ENCODE results near the gene EARS2. TPM values are rescaled to one million over a fixed set of nuclear protein-coding genes. Genes with fewer than 3 reads are reported as not detected.

EARS2 gene
- total and polyA plus RNA-seq, 2 of the 4 experiments (the other 2 are of a cell fraction): 28.1 to 37.8 TPM

DNA sequence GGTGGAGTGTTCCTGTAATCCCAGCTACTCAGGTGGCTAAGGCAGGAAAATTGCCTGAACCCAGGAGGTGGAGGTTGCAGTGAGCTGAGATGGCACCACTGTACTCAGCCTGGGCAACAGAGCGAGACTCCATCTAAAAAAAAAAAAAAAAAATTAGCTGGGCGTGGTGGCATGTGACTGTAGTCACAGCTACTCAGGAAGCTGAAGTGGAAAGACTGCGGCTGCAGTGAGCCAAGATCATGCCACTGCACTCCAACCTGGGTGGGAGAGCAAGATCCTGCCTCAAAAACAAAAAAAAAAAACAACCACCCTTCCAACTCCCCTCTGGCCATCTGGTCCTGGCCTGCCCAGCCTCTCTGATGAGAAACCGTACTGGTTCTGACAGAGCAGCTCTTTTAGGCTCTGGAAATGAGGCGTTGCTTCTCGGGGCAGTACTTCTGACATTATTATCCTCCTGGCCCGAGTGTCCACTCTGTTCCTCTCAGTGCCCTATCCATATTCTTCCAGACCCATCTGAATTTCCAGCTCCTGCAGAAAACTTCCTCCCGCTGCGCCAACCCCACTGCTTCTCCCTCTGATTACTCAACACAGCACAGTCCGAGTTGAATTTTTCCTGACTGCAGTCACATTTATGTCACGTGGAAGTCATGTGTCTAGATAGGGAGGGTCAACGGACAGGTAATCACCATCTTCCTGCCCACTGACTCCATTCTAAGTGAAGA lies 60.2 kb downstream of the EARS2 start:
- Histone ChIP-seq H2AK9ac (replicated peaks; ENCODE audit: low read depth, low read length, poor library complexity) (no peak overlapping the region), H3K4ac (ENCODE audit: low read depth, low read length) (no peak overlapping the region), H3K56ac (ENCODE audit: extremely low read depth, insufficient read depth, low read length) (no peak overlapping the region), H3K4me1 (ENCODE audit: control insufficient read depth, insufficient read depth, low read length) (peaks cover 5% of the 10 kb centered on the region; the same call in 1 of the 2 replicates), H3K9me1 (ENCODE audit: insufficient read depth, low read length) (peaks cover 10% of the 10 kb centered on the region), H2BK15ac (ENCODE audit: low read depth, low read length) (no peak overlapping the region), H3K18ac (ENCODE audit: low read depth, low read length) (no peak overlapping the region), H4K8ac (ENCODE audit: low read depth in 2 of 2, low read length in 2 of 2) (no peak overlapping the region), H2AFZ (replicated peaks; ENCODE audit: low read length, poor library complexity) (no peak overlapping the region), H3K14ac (replicated peaks; ENCODE audit: low read depth, low read length) (no peak overlapping the region), H4K20me1 (ENCODE audit: insufficient read depth, low read length) (peaks cover 35% of the 10 kb centered on the region), H3K27ac (ENCODE audit: insufficient read depth, low read length) (no peak overlapping the region), H4K5ac (ENCODE audit: low read depth, low read length) (no peak overlapping the region), H3K79me1 (ENCODE audit: low read depth in 1 of 2, low read length in 2 of 2) (peaks cover 20 to 59% of the 10 kb centered on the region in 2 experiments), H3K23ac (ENCODE audit: low read depth, low read length) (no peak overlapping the region), H3K4me2 (ENCODE audit: low read depth, low read length) (no peak overlapping the region), H2AK5ac (ENCODE audit: low read depth, low read length) (no peak overlapping the region), H2BK120ac (ENCODE audit: low read depth, low read length) (no peak overlapping the region), H4K91ac (ENCODE audit: insufficient read depth, low read depth, low read length) (no peak overlapping the region), H3K36me3 (ENCODE audit: control insufficient read depth, insufficient read depth, low read length) (peaks cover 27% of the 10 kb centered on the region), H2BK5ac (ENCODE audit: low read depth, low read length, poor library complexity, severe bottlenecking) (no peak overlapping the region), H2BK20ac (ENCODE audit: low read depth, low read length) (no peak overlapping the region), H3K9me3 (ENCODE audit: control insufficient read depth, insufficient read depth, low read length) (no peaks in the 10 kb centered on the region), H3K9ac (ENCODE audit: low read depth, low read length) (no peak overlapping the region), H3K27me3 (ENCODE audit: control insufficient read depth, insufficient read depth, low read length) (no peaks in the 10 kb centered on the region), H3K4me3 (ENCODE audit: insufficient read depth, low read depth, low read length) (no peak overlapping the region)
- ATAC-seq (ENCODE audit: low read depth) (no peak; the same call in 1 of the 2 replicates), DNase-seq (peak; percentile 21)
- peak; percentile 48; the same call in 1 of the 2 replicates for TF ChIP-seq CEBPB (IDR thresholded peaks at IDR 0.05; ENCODE audit: low read depth, low read length)
- no peak for TF ChIP-seq RFX5 (IDR thresholded peaks at IDR 0.05; ENCODE audit: low read depth, low read length)
- TF ChIP-seq, protein P1, sequence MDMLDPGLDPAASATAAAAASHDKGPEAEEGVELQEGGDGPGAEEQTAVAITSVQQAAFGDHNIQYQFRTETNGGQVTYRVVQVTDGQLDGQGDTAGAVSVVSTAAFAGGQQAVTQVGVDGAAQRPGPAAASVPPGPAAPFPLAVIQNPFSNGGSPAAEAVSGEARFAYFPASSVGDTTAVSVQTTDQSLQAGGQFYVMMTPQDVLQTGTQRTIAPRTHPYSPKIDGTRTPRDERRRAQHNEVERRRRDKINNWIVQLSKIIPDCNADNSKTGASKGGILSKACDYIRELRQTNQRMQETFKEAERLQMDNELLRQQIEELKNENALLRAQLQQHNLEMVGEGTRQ (IDR thresholded peaks at IDR 0.05; ENCODE audit: low read depth, low read length): 0 out of 2 replicates have a peak, but pooled peaks have one; percentile 35
- no peak for TF ChIP-seq MXI1 (IDR thresholded peaks at IDR 0.05; ENCODE audit: borderline replicate concordance, low read depth, low read length)
- TF ChIP-seq, protein P2, sequence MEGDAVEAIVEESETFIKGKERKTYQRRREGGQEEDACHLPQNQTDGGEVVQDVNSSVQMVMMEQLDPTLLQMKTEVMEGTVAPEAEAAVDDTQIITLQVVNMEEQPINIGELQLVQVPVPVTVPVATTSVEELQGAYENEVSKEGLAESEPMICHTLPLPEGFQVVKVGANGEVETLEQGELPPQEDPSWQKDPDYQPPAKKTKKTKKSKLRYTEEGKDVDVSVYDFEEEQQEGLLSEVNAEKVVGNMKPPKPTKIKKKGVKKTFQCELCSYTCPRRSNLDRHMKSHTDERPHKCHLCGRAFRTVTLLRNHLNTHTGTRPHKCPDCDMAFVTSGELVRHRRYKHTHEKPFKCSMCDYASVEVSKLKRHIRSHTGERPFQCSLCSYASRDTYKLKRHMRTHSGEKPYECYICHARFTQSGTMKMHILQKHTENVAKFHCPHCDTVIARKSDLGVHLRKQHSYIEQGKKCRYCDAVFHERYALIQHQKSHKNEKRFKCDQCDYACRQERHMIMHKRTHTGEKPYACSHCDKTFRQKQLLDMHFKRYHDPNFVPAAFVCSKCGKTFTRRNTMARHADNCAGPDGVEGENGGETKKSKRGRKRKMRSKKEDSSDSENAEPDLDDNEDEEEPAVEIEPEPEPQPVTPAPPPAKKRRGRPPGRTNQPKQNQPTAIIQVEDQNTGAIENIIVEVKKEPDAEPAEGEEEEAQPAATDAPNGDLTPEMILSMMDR (conservative IDR thresholded peaks at IDR 0.05; ENCODE audit: low read depth, low read length): no peak
- no peak for TF ChIP-seq MAFK (IDR thresholded peaks at IDR 0.05; ENCODE audit: low read depth, low read length)
- in situ Hi-C loops (cut with MboI; ENCODE audit: low sequenced_read_pairs): no loop called here
- 93% methylated on average over 4 of the region's 12 CpGs; no CpG with 5 or more reads in 1 of the 2 experiments for WGBS, 2 experiments (ENCODE audit: extremely low coverage in 2 of 2, insufficient read length in 1 of 2)
- dilution Hi-C loops (cut with HindIII; ENCODE audit: low sequenced_read_pairs, unreplicated experiment): no loop called here
- intact Hi-C loops (cut with micrococcal nuclease): no loop called here
- no TSS peak for BruUV-seq (replicated peaks)
- ChIA-PET POLR2A (ENCODE audit: unreplicated experiment) (no interaction called here), CTCF (interaction anchor here (0.6 kb wide), 1 partner anchor 27 kb away, joined by 4 read pairs; no protein-coding TSS in a partner anchor)
